ENCODE measurements around the gene RASA2.
A peak's percentile ranks its signal among the peaks of the same experiment; 100 is the strongest.

The RASA2 gene

DNA sequence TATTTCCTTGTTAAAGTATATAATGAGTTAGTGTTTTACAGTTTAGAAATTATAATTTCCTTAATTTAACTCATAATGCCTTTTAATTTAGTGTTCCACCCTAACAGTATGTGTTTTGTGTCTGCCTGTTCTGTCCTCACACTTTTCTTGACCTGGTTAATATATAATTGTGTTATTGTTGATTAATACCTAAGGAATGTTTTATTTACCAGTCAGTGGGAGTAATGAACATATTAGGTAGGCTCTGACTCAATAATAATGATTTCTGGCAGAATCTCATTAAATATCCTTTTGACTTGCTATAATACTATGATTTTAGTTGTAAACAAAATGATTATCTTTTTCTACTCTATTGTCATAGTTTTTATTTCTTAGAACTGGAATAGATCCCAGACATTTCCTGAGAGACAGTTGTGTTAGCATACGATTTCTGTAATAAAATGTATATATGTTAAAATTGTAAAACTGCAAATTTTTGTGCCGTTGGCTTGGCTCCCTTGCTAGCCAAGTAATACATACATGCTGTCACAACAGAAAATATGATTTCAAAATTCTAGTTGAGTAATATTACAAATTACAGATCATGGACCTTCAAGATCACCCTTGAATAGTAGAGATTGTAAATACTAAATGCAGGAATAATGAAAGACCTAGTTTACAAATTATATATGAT lies 51.9 kb downstream of the RASA2 start:
- no peak for DNase-seq (ENCODE audit: low spot score)

DNA sequence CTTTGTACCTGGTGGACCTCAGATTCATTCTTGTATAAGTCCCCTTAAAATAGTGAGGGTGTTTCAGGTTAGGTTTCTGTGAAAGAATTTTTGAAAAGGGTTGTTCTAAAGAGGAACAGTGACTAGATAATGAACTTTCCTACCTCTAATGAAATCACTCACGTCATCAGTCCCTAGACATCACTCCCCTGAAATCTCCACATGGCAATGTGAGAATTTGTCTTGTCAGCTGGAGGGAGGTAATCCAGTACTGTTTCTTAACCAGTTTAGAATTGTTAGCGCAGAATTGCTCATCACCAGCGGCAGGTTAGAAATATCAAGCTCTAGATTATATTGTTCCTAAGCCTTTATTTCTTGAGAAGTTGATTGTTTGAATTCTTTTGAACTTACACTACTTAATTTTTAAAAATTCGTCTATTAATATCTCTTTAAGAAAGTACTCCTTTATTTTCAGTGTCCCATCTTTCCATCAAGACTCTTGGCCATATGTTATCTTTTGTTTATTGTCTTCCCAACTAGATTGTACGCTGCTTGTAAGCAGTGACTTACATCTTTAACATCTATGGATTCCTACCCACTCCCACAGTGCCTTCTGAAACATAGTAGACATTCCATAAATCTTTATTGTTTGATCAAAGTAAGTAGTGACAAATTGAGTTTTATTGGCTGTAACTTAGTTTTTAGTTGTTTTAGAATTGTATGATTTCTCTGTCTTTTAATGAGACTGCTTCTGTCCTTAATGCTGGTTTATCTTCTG lies 52.8 kb downstream of the RASA2 start:
- no peak for DNase-seq (ENCODE audit: low spot score)

DNA sequence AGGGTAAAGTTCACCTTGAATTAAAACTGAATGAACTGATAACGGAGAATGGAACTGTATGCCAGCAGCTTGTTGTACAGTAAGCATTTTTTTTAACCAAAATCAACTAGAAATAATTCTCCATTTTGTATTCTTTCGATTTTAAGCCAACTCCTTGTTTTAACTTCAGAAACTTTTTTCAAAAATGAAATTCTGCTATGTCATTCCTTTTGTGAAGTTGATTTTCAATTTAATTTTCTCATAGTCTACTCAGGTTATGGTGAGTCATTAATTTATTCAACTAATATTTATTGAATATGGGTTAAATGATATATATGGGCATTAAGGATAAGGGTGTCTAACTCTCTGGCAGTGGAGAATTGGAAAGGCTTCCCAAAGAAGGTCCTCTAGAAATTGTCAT lies 53.7 kb downstream of the RASA2 start:
- DNase-seq (ENCODE audit: low spot score) = no peak

DNA sequence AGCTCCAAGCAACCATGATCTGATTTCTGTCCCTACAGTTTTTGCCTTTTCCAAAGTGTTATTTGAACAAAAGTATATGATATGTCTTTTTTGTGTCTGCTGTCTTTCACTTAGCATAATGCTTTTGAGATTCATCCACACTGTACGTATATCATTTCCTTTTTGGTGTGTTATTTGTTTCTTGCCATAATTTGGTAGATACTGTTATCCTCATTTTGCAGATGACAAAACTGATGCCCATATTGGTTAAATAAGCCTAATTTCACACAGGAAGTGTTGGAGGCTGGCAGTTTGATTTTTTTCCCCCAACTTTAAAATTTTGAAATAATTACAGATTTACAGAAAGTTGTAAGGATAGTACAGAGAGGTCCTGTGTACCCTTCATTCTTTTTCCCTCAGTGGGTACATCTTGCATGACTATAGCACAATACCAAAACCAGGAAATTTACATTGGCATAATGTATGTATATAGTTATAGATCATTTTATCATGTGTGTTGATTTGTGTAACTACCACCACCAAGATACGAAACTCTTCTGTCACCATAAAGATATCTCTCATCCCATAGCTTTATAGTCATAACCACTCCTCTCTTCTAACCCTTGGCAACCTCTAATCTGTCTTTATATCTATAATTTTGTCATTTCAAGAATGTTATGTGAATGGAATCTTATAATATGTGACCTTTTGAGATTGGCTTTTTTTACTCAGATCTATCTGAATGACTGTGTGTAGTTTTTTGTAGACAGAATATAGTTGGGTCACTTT lies 55.6 kb downstream of the RASA2 start:
- no peak for DNase-seq (ENCODE audit: low spot score)

GRCh38 chr3:141542989-141543388 lies 56.2 kb downstream of the RASA2 start:
- DNase-seq (ENCODE audit: low spot score) = no peak

GRCh38 chr3:141544697-141545096 lies 57.9 kb downstream of the RASA2 start:
- no peak for DNase-seq (ENCODE audit: low spot score)

DNA sequence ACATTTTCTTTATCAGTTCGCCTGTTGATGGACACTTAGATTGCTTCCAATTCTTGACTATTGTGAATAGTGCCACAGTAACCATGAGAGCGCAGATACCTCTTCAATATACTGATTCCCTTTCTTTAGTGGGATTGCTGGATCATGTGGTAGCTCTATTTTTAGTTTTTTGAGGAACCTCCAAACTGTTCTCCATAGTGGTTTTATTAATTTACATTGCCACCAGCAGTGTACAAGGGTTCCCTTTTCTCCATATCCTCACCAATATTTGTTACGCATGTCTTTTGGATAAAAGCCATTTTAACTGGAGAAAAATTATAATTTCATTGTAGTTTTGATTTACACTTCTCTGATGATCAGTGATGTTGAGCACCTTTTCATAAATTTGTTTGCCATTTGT lies 59.3 kb downstream of the RASA2 start:
- DNase-seq (ENCODE audit: low spot score) = no peak

DNA sequence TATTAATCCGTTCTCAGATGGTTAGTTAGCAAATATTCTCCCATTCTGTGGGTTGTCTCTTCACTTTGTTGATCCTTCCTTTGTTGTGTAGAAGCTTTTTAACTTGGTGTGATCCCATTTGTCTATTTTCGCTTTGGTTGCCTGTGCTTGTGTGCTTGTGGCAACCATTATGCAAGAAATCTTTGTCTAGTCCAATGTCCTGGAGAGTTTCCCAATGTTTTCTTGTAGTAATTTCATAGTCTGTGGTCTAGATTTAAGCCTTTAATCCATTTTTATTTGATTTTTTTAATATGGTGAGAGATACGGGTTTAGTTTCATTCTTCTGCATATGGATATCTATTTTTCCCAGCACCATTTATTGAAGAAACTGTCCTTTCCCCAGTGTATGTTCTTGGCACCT lies 59.8 kb downstream of the RASA2 start:
- no peak for DNase-seq (ENCODE audit: low spot score)

- no peak for DNase-seq (ENCODE audit: low spot score)
Measured at GRCh38 chr3:141547791-141548190, 61.0 kb downstream of the RASA2 start.

DNA sequence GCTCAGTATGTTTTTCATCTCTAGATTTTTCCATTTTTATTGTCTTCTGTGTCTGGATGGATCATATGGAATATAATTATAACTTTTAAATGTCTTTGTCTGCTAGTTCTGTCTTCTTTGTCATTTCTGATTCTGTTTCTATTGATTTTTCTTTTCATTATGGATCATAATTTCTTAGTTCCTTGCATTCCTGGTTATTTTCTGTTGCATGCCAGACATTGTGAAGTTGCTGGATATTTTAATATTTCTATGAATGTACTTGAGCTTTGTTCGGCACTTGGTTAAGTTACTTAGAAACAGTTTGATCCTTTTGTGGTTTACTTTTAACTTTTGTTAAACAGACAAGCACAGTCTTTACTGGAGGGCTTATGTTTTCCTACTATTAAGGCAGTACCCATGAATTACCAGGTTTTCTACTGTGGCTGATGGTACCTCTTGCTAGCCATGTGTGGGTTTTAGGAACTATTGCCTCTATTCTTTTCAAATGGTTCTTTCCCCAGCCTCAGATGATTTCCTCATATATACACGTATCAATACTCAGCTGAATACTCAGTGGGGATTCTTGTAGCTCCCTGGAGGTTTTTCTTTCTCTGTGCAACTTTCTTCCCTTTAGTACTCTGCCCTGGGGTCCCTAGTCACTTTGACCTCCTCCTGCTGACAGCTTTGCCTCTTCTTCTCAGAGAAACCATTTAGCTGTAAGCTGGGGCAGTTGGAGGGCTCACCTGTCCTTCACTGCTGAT lies 64.3 kb downstream of the RASA2 start:
- no peak for DNase-seq (ENCODE audit: low spot score)

DNA sequence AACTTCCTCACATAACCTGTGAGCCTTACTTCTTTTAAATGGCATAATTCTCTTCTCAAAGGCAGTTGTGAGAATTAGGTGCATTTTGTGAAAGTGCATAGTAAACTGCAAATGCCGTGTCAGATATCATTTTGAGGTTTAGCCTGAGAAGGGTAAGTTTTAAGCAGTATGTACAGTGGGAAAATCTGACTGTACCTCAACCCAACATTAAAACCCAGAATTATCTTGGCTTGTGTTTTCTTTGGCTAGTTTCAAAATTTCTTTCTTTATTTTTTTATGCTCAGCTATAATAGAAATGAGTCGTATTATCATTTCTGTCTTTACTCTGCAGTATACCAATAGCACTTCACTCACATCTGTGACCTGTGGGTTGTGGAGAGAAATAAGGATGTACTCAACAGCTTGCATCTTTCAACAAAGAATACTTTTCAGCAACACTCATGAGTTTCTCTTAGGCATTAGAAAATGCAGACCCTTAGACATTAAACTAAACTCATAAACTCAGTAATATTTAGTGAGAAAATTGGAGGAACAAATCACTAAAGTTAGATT lies 65.7 kb downstream of the RASA2 start:
- DNase-seq (ENCODE audit: low spot score) = no peak

GRCh38 chr3:141553055-141553454 lies 66.2 kb downstream of the RASA2 start:
- DNase-seq (ENCODE audit: low spot score) = no peak

- DNase-seq (ENCODE audit: low spot score) = no peak
Measured at GRCh38 chr3:141556034-141556433, 69.2 kb downstream of the RASA2 start.

GRCh38 chr3:141557961-141558706 lies 71.3 kb downstream of the RASA2 start:
- no peak for DNase-seq (ENCODE audit: low spot score)

- DNase-seq (ENCODE audit: low spot score) = peak; percentile 31
Measured at GRCh38 chr3:141561426-141562034, 74.7 kb downstream of the RASA2 start.

DNA sequence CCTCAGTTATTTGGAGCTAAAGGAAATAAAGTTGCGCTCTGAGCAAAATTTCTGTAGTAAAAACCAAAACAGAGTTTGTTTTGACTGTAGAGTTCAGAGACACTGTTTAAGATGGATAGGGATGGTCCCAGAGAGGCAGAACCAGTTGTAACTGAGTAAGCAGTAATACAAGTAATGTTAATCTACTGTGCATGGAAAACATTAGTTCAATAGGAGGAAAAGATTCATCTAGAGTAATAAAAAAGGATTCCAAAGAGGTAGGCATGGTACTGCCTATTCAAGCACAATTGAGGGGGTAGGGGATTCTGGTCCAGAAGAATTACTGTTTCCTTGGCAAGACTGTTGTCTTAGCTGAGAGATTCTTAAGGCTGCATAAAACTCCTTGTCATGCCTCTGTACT lies 77.4 kb downstream of the RASA2 start:
- no peak for DNase-seq (ENCODE audit: low spot score)

DNA sequence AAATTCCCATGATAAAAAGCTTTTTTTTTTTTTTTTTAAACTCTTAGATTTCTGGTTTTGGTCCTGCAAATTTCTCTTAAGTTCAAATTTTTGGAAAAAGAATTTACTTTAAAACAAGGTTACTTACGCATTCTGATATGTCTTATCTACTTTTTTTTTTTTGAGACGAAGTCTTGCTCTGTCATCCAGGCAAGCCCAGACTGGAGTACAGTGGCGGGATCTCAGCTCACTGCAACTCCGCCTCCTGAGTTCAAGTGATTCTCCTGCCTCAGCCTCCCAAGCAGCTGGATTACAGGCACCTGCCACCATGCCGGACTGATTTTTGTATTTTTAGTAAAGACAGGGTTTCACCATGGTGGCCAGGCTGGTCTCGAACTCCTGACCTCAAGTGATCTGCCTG lies 83.2 kb downstream of the RASA2 start:
- DNase-seq (ENCODE audit: low spot score) = no peak

GRCh38 chr3:141575879-141576743 lies 89.3 kb downstream of the RASA2 start:
- DNase-seq (ENCODE audit: low spot score) = peak; percentile 10

- DNase-seq (ENCODE audit: low spot score) = no peak
Measured at GRCh38 chr3:141576744-141577052, 89.9 kb downstream of the RASA2 start.
